OCI-LY7 (cell line): ENCODE results near the gene SNX14. TPM values are rescaled to one million over a fixed set of nuclear protein-coding genes. Genes with fewer than 3 reads are reported as not detected.

Experiments
- BruUV-seq: library from RNA; stranded (reverse); fragments of 400-500 nt; replicated peaks from 2 replicates; lab custom pipeline; 2021; lab: Mats Ljungman, UMichigan
- CTCF ChIA-PET: fragments of 300-600 bp; sonication (Branson Sonifier 250); formaldehyde crosslinking; loops from one replicate; lab custom pipeline; 2022; ENCODE audit warnings: antibody characterized with exemption; ENCODE audit not compliant: unreplicated experiment; lab: Charles Lee
- POLR2A ChIA-PET: fragments of 300-600 bp; sonication (Branson Sonifier 250); formaldehyde crosslinking; loops from one replicate; lab custom pipeline; 2022; ENCODE audit warnings: antibody characterized with exemption; lab: Charles Lee
- DNase-seq: peaks from one replicate; pipeline ENCODE4 v3.0.0-alpha.2; 2015; ENCODE audit warnings: low spot score
- H2AFZ ChIP-seq: fragments of 200-600 bp; sonication (generic), shearing (Covaris generic); 2 replicates; pipeline ENCODE4 v1.6.1; 2014; ENCODE audit warnings: mild to moderate bottlenecking, antibody characterized with exemption, low read length, moderate library complexity
- H3K27ac ChIP-seq: fragments of 200-600 bp; sonication (generic); 2 replicates; pipeline ENCODE4 v1.5.1; 2014; ENCODE audit warnings: mixed run types, low read depth, mild to moderate bottlenecking, moderate library complexity, low read length, inconsistent platforms; ENCODE audit not compliant: poor library complexity, severe bottlenecking
- H3K36me3 ChIP-seq: fragments of 200-600 bp; sonication (generic); 2 replicates; pipeline ENCODE4 v1.6.1; 2014; ENCODE audit warnings: mild to moderate bottlenecking, antibody characterized with exemption, low read length, moderate library complexity, mixed read lengths; ENCODE audit not compliant: insufficient read depth
- H3K4me1 ChIP-seq: fragments of 200-600 bp; sonication (generic); 2 replicates; pipeline ENCODE4 v1.5.1; 2014; ENCODE audit warnings: mild to moderate bottlenecking, low read length; ENCODE audit not compliant: insufficient read depth, poor library complexity, severe bottlenecking
- H3K4me2 ChIP-seq: fragments of 200-600 bp; sonication (generic); 2 replicates; pipeline ENCODE4 v1.6.1; 2014; ENCODE audit warnings: mild to moderate bottlenecking, low read length
- H3K4me3 ChIP-seq: fragments of 200-600 bp; sonication (generic); 2 replicates; pipeline ENCODE4 v1.5.1; 2014; ENCODE audit warnings: mild to moderate bottlenecking, low read depth, low read length; ENCODE audit not compliant: poor library complexity, severe bottlenecking
- H3K79me2 ChIP-seq: fragments of 200-600 bp; sonication (generic); 2 replicates; pipeline ENCODE4 v1.6.1; 2016; ENCODE audit warnings: low read depth, mild to moderate bottlenecking, low read length, moderate library complexity, mixed read lengths; ENCODE audit not compliant: insufficient read depth
- H3K9me2 ChIP-seq: fragments of 200-600 bp; sonication (generic); 2 replicates; pipeline ENCODE4 v1.6.1; 2016; ENCODE audit warnings: mild to moderate bottlenecking, low read length, mixed read lengths; ENCODE audit not compliant: insufficient read depth
- H3K9me3 ChIP-seq: fragments of 200-600 bp; sonication (generic); 2 replicates; pipeline ENCODE4 v1.6.1; 2014; ENCODE audit warnings: mild to moderate bottlenecking, mixed run types, low read length, mixed read lengths
- H4K20me1 ChIP-seq: fragments of 200-600 bp; sonication (generic); 2 replicates; pipeline ENCODE4 v1.6.1; 2014; ENCODE audit warnings: mild to moderate bottlenecking, antibody characterized with exemption, low read length, moderate library complexity, mixed read lengths; ENCODE audit not compliant: insufficient read depth
- CTCF ChIP-seq: fragments of 200-600 bp; sonication (generic); conservative IDR thresholded peaks from 2 replicates; pipeline ENCODE4 v1.5.1; 2014; ENCODE audit warnings: mild to moderate bottlenecking, antibody characterized with exemption, low read length, moderate library complexity, mixed read lengths
- EZH2phosphoT487 ChIP-seq: fragments of 200-600 bp; sonication (generic); IDR thresholded peaks from 2 replicates; pipeline ENCODE4 v1.6.1; 2018; ENCODE audit warnings: low read depth, borderline replicate concordance, mild to moderate bottlenecking, mixed run types, antibody characterized with exemption, low read length, moderate library complexity, mixed read lengths
- intact Hi-C: fragments of 100-400 bp; cut with micrococcal nuclease; formaldehyde crosslinking; loops from one replicate; pipeline ENCODE4 v1.10.0; 2022; ENCODE audit not compliant: unreplicated experiment
- total RNA-seq, 2 experiments: library from RNA; depleted of rRNA in 1 of 2; stranded (reverse); fragments of >200 nt in 1 of 2; shearing (Covaris generic) in 1 of 2; gene quantifications; 2 replicates each; pipeline ENCODE4 v1.2.3, GENCODE V29; 2014 to 2022

SNX14 gene
- total RNA-seq, 2 experiments from 2014 or later, result 73.4 to 75.3 TPM

- ChIA-PET POLR2A (no interaction called here), CTCF (no interaction called here)
- Histone ChIP-seq H3K9me3 (no peaks in the 10 kb centered on the region), H3K27ac (peak overlapping the region; percentile 59), H2AFZ (peak overlapping the region; percentile 85), H3K4me1 (peaks cover 30% of the 10 kb centered on the region), H3K4me2 (peak overlapping the region; percentile 47; the same call in 1 of the 2 replicates), H3K79me2 (no peaks in the 10 kb centered on the region), H3K4me3 (no peak overlapping the region), H3K9me2 (no peaks in the 10 kb centered on the region), H3K36me3 (no peaks in the 10 kb centered on the region), H4K20me1 (no peaks in the 10 kb centered on the region)
- BruUV-seq, result no TSS peak
- 0 out of 2 replicates have a peak, but pooled peaks have one; percentile 25 for TF ChIP-seq CTCF
- TF ChIP-seq EZH2phosphoT487, result no peak
- intact Hi-C loops, result no loop called here
- no peak for DNase-seq
These were observed 133.3 kb downstream of the SNX14 start for GRCh38 chr6:85460154-85460920.

GRCh38 chr6:85459224-85459901 is 134.3 kb downstream of the SNX14 start:
- no peaks in the 10 kb centered on the region for H4K20me1 ChIP-seq
- no peaks in the 10 kb centered on the region for H3K79me2 ChIP-seq
- H3K9me3 ChIP-seq, result no peaks in the 10 kb centered on the region
- intact Hi-C loops, result no loop called here
- H3K4me1 ChIP-seq, result peaks cover 30% of the 10 kb centered on the region
- no peak overlapping the region for H3K27ac ChIP-seq
- BruUV-seq, result no TSS peak
- TF ChIP-seq EZH2phosphoT487, result no peak
- no peak for TF ChIP-seq CTCF
- no peak overlapping the region for H3K4me2 ChIP-seq
- H3K9me2 ChIP-seq, result no peaks in the 10 kb centered on the region
- no peak overlapping the region for H2AFZ ChIP-seq
- DNase-seq, result no peak
- H3K36me3 ChIP-seq, result no peaks in the 10 kb centered on the region
- H3K4me3 ChIP-seq, result no peak overlapping the region
- CTCF ChIA-PET, result no interaction called here
- POLR2A ChIA-PET, result no interaction called here

GRCh38 chr6:85458782-85459181 is 134.9 kb downstream of the SNX14 start:
- ChIA-PET CTCF (no interaction called here), POLR2A (interaction anchor here (0.6 to 0.9 kb wide), 2 partner anchors 32 to 75 kb away, joined by 3 read pairs; no protein-coding TSS in a partner anchor)
- H3K4me1 ChIP-seq, result peaks cover 30% of the 10 kb centered on the region
- H3K9me2 ChIP-seq, result no peaks in the 10 kb centered on the region
- intact Hi-C loops, result no loop called here
- H3K4me3 ChIP-seq, result no peak overlapping the region
- no peaks in the 10 kb centered on the region for H3K36me3 ChIP-seq
- no peak overlapping the region for H2AFZ ChIP-seq
- no peak overlapping the region for H3K27ac ChIP-seq
- H4K20me1 ChIP-seq, result no peaks in the 10 kb centered on the region
- no peak for DNase-seq
- no TSS peak for BruUV-seq
- no peaks in the 10 kb centered on the region for H3K9me3 ChIP-seq
- no peaks in the 10 kb centered on the region for H3K79me2 ChIP-seq
- H3K4me2 ChIP-seq, result no peak overlapping the region
- TF ChIP-seq CTCF (no peak), EZH2phosphoT487 (no peak)
